Stimulated activated CD4-positive, alpha-beta T cell treated with anti-CD3 and anti-CD28 coated beads, Interleukin-2, amount 100 ng/mL, for 48 hours (primary cell): ENCODE measurements around the gene CEP170B.
A peak's percentile ranks its signal among the peaks of the same experiment; 100 is the strongest.
"Not testable (repeated sequence)": the region's sequence is repeated elsewhere in the genome, so short reads cannot be mapped to it uniquely, and the experiment has no call there.

ENCODE experiments used
- DNase-seq, 2 donors: peaks; one replicate each; pipeline ENCODE4 v3.0.0-alpha.2; 2020

The CEP170B gene

DNA sequence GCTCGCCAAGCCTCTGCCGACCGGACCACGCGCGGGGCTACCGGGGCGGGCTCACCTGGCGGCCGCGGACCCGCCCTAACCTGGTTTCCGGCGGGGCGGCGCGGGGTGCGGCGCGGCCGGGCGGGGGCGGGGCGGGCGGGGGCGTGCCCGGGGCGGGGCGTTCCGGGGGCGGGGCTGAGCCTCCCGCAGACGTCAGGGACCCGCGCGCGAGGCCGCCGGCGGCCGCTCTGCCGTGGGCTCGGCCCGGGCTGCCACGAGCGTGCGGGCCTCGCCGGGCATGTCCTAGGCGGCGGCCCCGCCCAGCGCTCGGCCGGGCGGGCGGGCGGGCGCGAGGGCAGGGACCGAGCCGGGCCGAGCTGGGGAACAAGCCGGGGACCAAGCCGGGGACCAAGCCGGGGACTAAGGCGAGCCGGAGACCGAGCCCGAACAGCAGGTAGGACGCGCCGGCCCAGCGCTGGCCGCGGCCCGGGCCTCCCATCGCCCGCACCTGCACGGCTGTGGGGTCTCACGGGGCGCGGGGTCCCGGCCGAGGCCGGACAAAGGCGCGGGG lies at the start of gene CEP170B:
Gene CEP170B (plus strand): TSS at position 188 of the 550 bp plus-strand sequence. CDS start 3,183 bp downstream, outside the sequence.
- peak; percentile 21 to 37 for DNase-seq

DNA sequence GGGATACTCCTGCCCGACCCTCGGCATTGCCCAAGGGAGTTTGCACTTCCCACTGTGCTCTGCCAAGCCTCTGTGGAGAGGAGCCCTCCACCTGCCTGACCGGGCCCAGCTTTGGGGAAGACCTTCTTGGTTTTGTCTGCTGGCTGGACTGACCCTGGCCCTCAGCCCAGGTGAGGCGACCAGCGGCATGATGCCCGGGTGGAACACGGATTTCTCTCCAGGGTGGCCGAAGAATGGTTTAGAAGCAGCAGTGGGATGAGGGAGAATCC lies 48.5 kb upstream of the CEP170B start:
- DNase-seq, result no peak

DNA sequence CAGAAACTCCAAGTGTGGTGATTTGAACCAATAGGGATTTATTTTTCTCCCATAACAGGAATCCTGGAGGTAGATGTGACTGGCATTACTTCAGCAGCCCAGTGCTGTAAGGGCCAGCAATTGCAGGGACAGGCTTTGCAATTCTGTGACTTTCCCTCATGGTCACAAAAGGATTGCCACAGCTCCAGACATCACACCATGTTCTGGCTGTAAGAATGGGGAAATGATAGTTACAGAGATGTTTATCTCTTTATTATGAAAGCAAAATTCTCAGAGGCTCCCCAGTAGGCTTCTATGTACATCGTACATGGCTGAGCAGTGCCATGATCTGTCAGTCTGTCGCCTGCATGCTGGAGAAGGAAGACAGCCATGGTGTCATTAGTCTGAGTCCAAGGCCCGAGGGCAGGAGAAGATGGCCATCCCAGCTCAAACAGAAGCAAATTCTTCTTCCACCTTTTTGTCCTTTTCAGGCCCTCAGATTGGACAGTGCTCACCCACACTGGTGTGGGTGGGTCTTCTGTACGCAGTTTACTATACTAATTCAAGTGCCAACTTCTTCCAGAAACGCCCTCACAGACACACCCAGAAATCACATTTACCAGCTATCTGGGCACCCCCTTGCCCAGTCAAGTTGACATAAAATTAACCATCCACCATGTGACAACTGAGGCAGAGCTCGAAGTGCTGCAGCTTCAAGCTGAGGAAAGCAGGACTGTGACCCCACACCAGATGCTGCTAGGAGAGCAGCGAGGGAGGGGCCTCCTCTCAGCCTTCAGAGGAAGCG lies 46.9 kb upstream of the CEP170B start:
- no peak for DNase-seq

DNA sequence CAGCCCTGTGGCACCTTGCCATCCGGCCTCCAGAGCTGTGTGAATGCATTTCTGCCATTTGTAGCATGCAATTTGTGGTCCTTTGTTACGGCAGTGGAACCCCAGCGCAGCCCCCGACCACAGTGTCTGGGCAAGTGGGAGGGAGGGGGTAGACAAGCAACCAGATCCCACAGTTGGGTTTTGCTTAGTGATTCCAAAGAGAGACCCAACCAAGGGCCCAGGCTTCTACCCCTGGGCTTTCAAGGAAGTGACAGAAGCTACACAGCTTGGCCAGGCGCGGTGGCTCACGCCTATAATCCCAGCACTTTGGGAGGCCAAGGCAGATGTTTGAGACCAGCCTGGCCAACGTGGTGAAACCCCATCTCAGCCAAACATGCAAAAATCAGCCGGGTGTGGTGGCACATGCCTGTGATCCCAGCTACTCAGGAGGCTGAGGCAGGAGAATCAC lies 46.3 kb upstream of the CEP170B start:
- DNase-seq, result no peak

DNA sequence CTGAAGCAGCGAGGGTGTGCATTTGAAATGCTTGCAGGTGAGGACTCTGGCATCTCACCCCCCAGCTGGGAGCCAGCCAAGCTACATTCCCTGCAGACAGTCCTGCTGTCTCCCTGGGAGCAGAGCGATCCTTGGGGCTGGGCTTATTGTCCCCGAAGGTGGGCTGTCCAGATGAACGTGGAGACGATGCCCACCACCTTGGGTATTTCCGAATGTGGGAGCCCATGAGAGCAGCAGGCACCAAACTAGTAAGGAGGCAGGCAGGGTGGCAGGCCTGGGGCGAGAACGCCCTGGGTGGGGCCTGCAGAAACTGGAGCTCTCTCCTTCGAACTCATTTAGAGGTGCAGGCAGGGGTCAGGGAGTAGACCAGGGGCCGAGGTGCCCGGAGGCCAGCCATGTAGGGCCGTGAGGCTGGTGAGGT lies 45.7 kb upstream of the CEP170B start:
- no peak for DNase-seq

DNA sequence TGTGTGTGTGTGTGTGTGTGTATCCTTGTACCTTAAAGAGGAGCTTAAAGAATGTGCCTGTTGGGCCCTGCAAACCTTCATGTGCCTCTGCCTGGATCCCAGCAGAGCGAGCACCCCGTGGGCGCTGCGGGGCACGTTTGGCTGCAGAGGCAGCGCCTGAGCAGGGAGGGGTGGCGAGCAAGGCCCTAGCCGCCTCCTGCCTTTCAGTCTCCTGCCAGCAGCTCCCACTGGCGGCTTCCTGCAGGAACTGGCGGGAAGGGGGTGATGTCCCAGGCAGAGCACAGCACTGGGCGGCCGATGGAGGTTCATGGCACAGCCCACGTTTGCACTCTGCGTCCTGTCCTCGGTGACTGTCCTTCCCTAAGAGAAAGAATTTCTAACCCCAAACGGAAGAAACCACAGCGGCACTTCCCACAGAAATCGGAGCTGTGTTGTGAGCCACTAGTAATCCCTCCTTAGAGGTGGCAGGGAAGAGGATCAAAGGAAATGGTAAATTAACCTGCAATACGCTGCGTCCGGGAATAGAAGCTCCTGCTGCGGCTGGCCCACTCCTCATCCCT lies 44.3 kb upstream of the CEP170B start:
- no peak for DNase-seq

DNA sequence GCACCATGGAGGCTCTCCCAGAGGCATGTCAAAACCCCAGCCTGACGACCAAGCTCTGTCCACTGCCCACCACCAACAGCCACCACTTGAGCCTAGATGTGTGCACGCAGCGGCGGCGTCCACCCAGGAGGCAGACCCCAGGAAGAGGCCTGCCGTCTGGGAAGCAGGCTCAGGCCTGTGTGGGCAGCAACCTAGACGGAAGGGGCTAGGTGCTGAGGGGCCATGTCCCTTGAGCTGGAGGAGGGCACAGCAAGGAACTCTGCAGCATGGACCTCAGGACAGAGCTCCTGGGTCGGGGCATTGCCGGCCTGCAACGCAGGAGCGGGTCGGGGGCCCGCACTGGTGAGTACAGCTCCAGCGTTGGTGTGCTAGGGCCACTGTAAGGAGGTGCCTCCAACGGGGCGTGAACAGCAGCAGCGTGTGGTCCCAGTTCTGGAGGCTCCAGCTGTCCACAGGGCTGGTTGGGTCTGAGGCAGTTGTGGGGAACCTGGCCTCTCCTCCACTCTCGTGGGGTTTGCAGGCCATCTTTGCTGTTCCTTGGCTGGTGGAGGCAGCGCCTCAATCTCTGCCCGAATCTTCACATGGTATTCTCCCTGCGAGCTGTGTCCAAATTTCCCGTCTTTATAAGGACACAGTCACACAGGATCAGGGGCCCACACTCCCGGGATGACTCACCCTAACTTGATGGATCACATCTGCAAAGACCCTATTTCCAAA lies 43.7 kb upstream of the CEP170B start:
- no peak for DNase-seq

DNA sequence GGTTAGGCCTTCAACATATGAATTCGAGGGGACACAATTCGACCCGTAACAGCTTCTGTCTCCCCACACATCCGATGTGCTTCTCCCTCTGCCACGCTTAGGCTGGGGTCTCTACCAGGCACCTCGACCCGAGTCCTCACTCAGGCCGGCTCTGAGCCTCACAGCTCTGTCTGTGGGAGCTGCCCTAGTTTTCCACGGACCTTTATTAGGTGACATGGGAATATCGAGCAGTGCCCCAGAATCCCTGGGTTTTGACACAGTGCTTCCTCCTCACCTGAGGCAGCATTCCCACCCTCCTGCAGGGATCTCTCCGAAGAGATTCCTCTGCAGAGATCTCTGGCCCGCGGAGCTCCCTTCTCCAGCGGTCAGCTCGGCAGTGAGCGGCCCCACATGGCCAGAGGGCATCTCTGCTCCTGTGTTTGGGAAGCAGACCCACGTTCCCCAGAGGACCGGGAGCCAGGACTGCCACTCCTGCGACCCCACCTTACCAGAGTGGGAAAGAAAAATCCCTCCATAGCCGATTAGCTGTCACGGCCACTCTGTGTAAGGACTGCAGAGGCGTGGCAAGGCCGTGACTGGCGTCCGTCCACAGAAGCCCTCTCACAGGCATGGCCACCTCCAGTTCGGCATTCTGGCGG lies 43.0 kb upstream of the CEP170B start:
- no peak for DNase-seq

DNA sequence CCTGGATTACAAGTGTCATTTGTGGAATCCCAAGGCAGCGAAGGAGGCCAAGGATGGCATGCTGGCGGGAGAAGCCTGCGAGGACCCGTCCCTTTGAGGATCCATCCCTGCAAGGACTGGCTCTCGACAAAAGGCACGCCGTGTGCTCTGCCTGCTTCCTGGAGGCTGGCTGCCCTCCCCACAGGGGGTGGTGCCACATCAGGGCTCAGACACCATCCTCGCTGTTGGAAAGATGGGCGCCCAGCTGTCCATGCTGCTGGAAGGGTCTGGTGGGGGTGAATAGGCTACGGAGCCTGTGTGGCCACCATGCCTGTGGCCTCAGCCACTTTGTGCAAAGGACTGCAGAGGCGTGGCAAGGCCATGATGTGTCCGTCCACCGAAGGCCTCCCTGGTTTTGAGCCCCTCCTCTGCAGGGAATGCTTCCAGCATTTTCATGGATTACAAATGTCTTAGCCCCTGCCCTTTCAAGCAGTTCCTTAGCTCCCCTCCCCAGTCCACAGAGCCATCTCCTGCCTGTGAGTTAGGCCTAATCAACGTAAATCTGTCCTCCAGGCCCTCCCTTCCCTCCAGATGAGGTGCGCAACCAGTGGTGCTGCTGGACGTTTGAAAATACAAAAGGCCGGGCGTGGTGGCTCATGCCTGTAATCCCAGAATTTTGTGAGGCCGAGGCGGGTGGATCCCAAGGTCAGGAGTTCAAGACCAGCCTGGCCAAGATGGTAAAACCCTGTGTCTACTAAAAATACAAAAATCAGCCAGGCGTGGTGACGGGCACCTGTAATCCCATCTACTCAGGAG lies 42.0 kb upstream of the CEP170B start:
- DNase-seq, result no peak

DNA sequence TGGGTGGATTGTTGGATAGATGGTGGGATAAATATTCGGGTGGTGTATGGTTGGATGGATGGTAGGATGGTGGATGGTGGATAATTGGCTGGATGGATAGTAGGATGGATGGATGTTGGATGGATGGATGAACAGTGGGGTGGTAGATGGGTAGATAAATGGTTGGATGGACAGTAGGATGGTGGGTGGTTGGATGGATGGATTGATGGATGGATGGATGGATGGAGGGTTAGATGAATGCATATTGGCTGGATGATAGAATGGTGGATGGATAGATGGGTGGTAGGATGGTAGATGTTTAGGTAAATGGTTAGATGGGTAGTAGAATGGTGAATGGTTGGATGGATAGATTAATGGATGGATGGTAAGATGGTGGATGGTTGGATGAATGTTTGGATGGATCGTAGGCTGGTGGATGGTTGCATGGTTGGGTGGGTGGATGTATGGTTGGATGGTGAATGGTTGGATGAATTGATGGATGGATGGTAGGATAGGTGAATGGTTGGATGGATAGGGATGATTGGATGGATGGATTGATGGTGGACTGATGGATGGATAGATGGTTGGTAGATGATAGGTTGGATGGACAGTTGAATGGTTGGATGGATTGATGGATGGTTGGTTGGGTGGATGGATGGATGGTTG lies 40.6 kb upstream of the CEP170B start:
- DNase-seq, result no peak

DNA sequence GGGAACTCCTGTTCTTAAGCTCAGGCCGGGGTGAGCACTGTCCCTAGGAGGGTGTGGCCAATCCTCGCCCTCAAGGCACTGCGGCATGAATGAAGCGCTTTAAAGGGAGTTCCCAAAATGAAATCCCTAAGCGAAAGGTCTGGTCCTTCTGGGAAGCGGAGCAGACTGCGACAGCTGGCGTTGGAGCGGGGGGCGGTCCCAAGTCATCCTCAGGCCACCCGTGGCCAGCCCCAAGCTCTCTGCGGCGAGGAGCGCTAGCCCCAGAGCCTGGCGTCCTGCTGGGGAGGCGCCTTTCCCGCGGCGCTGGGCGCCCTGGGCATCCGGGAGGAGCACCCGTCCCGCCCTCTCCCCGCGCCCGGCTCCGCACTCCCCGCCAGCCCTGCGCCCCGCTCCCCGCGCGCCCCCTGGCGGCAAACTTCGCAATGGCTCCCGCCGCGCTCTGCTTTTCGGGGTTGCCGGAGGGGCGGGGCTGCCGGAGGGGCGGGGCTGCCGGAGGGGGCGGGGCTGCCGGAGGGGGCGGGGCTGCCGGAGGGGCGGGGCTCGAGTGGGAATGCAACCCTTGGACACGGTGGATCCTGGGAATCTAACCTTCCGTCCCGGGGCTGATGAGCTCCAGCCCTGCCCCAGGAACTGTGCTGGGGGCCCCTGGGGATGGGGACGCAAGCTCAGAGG lies 38.7 kb upstream of the CEP170B start:
- DNase-seq, result peak; percentile 98 to 99

DNA sequence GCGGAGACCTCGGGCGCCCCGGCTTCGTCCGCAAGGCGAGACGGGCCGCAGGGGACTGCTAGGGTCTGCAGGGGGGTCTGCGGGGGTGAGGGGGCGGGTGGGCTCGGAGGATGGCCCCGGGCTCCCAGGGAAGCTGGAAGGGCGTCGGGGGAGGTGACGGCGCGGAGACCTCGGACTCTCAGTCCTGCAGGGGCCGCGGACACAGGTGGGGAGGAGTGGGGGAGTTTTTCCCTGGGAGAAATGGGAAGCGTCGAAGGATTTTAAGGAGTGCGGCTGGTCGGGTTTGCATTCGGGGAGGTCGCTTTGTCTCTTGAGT lies 38.2 kb upstream of the CEP170B start:
- no peak for DNase-seq

DNA sequence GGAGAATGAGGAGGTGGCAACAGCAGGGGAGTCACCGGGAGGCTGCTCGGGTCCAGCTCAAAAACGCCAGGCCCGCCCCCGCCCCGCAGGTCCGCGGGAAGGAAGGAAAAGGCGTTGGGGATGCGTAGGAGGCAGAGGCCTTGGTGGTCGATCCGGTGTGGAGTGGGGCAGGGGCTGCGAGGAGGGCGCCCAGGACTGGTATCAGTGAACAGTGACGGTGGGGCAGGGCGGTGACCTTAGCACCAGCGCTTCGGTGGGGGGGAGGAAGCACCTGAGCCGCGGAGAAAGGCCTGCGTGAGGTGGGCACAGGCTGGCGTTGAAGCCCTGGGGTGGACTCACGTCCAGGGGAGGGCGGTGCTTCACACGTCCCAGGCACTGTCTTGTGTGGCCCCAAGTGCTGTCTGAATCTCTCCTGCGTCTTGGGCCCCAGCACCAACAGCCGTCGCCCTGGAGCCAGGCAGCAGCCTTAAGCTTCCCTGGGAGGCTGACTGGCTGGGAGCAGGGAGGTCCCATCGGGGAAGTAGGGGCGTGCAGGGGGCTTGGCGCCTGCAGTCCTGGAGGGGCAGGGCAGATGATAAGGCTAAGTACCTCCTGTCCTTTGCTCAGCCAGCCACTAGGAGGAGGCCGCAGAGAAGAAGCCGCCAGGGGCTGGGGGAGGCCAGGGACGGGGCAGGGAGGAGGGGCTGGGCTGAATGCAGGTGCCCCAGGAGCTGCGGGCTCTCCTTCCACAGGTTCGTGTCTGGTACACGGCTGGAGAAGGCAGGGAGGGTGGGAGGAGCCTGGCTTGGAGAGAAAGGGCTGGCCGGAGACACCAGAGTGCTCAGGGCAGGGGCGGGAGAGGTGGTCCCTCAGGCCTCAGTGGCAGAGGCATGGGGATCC lies 37.7 kb upstream of the CEP170B start:
- peak in 1 of 2 donors; percentile 44 for DNase-seq

DNA sequence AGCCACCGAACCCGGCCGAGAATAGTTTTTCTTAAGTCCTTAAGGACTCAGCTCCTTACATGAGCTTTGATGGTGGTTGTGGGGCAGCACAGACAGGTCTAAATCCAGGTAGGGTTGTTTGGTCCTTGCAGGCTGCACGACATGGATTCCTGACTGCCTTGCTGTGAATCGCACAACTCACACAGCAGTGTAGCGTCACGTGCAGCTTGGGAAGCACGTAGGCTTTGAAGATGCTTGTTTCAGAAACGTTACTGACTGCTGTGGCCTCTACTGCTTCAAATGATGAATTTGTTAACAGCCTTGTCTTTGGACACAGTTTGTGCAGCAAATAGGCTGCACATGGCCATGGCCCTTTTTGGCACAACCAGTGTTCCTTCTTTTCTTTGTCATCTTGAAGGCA lies 34.3 kb upstream of the CEP170B start:
- DNase-seq, result no peak

DNA sequence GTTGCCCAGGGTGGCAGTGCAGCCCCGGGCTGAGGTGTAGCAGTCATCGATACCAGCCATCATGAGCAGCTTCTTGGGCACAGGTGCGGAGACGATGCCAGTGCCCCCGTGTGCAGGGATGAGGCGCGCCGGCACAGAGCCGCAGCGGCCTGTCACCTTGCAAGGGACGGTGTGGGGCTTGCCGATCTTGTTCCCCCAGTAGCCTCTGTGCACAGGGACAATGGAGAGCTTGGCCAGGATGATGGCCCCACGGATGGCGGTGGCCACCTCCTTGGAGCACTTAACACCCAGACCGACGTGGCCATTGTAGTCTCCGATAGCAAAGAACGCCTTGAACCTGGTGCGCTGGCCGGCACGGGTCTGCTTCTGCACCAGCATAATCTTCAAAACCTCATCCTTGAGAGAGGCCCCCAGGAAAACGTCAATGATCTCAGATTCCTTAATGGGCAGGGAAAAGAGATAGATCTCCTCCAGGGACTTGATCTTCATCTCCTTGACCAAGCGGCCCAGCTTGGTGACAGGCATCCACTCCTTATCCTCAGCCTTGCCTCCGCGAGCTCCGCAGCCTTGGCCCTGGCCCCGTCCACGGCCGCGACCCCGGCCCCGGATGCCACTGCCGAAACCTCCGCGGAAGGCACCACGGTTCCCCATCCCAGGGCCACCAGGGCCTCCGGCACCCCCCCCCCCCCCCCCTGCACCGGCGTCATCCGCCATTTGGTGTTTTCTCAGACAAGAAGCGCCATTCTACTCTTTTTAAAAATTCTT lies 28.7 kb upstream of the CEP170B start:
- not testable (repeated sequence) for DNase-seq

DNA sequence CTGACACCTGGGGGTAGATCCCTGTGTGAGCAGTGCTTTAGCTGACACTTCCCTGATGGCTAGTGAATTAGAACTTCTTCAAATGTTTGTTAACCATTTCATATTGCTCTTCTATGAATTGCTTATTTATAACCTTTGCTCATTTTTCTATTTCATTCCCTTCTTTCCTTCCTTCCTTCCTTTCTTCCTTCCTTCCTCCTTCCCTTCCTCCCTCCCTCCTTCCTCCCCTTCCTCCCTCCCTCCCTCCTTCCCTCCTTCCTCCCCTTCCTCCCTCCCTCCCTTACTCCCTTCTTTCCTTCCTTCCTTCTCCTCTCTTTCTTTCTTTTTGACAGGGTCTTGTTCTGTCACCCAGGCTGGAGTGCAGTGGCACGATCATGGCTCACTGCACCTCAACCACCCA lies 23.3 kb upstream of the CEP170B start:
- no peak for DNase-seq

DNA sequence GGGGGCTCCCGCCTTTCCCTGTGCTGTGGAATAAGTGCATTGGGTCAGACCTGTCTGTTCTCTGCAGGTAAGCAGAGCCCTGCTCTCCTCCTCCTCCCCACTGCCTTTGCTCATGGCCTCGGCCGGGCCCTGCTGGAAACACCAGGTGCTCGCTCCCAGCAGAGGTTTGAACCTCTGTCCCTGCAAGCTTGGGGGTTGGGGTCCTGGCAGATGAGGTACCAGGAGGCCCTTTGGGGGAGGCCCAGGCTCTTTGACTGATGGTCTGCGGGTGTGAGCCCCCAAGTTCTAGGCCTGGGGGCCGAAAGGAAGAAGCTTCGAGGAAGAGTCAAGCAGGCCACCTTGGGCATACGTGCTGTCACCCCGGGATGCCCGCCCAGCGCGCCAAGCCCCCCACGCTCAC lies 22.1 kb upstream of the CEP170B start:
- no peak for DNase-seq

DNA sequence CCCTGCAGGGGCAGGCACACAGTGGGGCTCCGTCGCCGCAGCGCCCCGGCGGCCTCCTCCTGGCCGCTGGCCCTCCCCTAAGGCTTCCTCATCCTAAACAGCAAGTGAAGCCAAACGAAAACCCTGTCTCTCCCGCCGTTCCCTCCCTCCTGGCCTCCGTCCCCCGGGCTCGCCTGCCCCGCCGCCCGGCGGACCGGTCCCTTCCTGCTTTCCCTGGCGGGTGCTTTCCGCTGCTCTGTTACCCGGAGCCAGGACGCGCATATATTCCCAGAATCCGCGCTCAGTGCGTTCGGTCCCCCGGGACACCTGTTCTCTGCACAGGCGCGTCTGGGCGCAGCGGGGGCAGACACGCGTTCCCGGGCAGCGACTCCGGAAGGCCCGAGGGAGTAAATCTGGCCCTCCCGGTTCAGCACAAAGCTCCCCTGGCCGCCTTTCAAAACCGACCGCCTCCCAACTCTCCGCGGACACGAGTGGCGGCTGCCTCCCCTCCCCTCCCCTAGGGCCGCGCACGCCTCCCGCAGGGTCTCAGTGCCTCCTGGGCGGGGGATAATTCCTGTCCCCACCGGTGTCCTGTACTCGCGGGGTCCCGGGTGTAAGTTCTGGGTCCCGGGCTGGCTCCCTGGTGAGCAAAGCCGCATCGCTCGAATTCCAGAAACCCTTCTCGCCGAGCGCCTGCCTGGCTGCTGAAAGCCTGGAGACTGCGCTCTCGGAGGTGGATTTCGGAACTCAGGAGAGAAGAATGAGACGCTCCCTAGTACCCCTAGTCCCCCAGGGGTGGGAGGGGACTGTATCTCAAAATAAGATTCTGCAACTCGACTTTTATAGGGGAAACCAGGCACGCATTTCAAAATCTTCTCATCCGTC lies 21.4 kb upstream of the CEP170B start:
- DNase-seq, result no peak
